HG02938 (cell line): ENCODE data around the gene KIF1B.
"Not testable (repeated sequence)": the region's sequence is repeated elsewhere in the genome, so short reads cannot be mapped to it uniquely, and the experiment has no call there.

Experiments used
- ATAC-seq: cut with Tn5 transposase; IDR thresholded peaks from one replicate; pipeline ENCODE4 v1.9.1; 2021; ENCODE audit warnings: mild to moderate bottlenecking, moderate library complexity; ENCODE audit not compliant: unreplicated experiment

Gene KIF1B

DNA sequence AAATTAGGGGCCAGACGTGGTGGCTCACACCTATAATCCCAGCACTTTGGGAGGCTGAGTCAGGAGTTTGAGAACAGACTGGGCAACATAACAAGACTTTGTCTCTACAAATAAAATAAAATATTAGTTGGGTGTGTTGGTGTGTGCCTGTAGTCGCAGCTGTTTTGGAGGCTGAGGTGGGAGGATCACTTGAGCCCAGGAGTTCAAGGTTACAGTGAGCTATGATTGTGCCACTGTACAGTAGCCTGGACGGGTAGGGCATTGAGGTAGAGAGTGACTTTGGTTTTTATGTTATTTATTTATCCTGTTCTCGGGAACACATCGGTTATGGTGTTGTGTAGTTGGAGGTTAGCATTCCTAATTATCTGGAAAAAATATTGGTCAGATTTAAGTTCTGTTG lies 19.5 kb downstream of the KIF1B start:
- ATAC-seq: no peak

- no peak for ATAC-seq
Measured at GRCh38 chr1:10232163-10232562, 21.8 kb downstream of the KIF1B start.

DNA sequence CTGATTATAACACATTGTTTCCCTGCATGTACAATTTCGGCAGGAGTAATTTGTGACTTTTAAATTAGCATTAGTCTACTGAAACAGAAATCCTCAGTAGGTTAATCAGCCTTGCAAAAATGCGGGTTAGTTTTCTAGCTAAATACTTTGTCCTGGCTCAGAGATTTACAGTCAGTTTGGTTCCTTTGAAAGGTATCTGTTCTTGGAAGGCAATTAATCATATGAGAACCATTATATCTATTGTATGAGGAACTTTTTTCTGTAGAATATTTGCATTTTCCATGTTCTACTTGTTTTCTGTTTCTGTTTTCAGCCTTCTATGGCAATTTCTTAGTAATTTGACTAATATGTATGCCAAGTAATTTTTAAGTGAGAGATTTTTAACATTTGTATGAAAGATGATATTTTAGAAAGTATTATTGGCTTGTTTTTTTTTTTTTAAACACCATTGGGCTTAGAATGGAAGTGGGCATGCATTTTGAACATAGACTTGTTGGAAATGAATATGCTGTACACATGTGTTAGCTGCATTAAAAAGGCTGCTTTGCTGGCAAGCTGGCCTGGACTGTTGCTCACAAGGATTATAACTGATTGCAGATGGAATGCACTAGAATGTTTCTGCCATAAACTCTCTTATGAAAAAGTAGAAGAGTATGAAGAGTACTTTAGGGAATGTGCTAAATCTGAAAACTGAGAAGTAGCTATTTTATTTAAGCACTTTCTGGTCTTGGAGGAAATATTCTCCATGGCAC lies 26.2 kb downstream of the KIF1B start:
- no peak for ATAC-seq

GRCh38 chr1:10237157-10237539 lies 26.8 kb downstream of the KIF1B start:
- no peak for ATAC-seq

- no peak for ATAC-seq
Measured at GRCh38 chr1:10242135-10242534, 31.8 kb downstream of the KIF1B start.

- ATAC-seq: no peak
Measured at GRCh38 chr1:10242811-10243210, 32.4 kb downstream of the KIF1B start.

- no peak for ATAC-seq
Measured at GRCh38 chr1:10245674-10246073, 35.3 kb downstream of the KIF1B start.

GRCh38 chr1:10249808-10250457 lies 39.6 kb downstream of the KIF1B start:
- no peak for ATAC-seq

DNA sequence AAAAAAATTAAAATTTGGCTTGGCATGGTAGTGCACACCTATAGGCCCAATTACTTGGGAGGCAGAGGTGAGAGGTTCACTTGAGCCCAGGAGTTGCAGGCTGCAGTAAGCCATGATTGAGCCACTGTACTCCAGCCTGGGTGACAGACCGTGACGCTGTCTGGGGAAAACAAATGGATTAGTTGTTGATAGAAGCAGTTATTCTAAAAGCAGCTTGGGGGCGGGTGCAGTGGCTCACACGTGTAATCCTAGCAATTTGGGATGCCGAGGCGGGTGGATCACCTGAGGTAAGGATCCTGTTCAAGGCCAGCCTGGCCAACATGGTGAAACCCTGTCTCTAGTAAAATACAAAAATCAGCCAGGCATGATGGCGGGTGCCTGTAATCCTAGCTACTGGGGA lies 40.3 kb downstream of the KIF1B start:
- no peak for ATAC-seq

- ATAC-seq: not testable (repeated sequence)
Measured at GRCh38 chr1:10251325-10252108, 41.1 kb downstream of the KIF1B start.

- ATAC-seq: no peak
Measured at GRCh38 chr1:10252508-10252907, 42.1 kb downstream of the KIF1B start.

DNA sequence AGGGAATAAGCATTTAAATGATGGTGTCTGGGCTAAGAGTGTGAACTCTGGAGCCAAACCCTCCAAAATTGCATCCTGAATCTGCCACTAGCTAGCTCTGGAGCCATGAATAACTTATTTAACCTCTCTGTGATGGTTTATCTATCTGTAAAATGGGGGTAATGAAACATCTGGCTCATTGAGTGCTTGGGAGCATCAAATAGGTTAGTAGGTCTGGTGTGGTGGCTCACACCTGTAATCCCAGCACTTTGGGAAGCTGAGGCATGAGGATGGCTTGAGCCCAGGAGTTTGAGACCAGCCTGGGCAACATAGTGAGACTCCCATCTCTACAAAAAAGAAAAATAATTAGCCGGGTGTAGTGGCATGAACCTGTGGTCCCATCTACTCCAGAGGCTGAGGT lies 42.8 kb downstream of the KIF1B start:
- ATAC-seq: no peak

GRCh38 chr1:10253755-10254154 lies 43.4 kb downstream of the KIF1B start:
- no peak for ATAC-seq

DNA sequence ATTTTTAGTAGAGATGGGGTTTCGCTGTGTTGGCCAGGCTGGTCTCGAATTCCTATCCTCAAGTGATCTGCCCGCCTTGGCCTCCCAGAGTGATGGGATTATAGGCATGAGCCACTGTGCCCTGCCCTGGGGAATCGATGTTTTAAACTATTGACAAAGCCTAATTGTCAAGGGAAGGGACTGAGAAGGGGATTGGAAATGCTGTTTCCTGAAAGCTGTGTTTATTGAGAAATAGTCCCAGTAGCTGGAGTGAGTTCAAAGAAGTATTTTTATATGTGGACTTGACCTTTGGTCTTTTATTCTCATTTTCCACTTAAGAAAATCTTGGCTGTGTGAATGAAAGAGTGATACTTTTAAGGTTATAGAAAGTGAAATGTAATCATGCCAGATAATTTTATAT lies 47.5 kb downstream of the KIF1B start:
- no peak for ATAC-seq

DNA sequence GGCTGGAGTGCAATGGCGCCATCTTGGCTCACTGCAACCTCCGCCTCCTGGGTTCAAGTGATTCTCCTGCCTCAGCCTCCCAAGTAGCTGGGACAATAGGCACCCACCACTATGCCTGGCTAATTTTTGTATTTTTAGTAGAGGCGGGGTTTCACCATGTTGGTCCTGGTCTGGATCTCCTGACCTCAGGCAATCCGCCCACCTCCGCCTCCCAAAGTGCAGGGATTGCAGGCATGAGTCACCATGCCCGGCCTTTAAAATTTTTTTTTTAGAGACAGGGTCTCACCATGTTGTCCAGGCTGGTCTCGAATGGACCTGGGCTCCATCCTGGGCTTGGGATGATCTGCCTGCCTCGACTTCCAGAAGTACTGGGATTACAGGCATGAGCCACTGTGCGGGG lies 49.2 kb downstream of the KIF1B start:
- not testable (repeated sequence) for ATAC-seq

DNA sequence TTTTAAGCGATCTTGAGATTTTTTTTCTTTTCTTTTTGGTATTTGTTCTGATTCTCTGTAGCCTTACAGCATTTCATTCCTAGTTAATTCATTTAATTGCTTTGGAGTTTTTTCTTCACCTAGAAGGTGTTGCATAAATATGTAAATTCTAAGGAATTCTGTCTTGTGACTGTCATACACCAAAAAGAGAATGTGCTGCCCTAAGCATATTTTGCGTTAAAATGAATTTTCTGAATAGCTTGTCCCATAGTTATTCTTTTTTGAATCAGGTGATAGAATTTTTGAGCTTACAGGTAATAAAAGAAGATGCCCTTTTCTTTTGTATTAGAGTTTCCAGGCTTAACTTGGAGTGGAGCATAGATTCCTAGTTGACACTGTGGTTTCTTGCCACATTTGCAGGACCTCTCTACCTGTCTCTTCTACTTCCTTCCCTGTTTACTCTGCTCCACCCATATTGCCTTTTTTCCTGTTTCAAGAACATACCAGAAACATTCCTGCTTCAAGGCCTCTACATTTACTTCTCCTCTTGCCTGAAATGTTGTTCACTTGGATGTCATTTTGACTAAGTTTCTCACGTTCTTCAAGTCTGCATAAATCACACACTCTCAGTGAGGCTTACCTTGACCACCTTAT lies 53.2 kb downstream of the KIF1B start:
- ATAC-seq: no peak

- ATAC-seq: no peak
Measured at GRCh38 chr1:10265027-10265426, 54.7 kb downstream of the KIF1B start.

DNA sequence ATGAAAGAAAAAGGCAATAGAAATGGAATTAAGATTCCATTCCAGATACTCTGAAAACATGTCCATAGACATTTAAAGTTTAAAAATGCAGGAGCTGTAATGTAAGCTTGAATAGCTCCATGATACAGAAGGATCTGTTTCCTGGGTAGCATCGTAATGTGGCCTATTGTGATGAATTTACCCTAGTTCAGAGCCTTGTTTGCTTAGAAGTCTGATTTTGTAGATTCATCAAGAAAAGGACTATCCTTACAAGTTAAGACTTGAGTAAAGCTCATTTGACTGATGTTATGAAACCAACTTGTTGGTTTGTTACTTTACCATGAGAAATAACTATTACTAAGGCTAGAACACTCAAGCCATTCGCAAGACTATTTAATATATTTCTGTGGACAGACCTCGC lies 55.5 kb downstream of the KIF1B start:
- no peak for ATAC-seq

DNA sequence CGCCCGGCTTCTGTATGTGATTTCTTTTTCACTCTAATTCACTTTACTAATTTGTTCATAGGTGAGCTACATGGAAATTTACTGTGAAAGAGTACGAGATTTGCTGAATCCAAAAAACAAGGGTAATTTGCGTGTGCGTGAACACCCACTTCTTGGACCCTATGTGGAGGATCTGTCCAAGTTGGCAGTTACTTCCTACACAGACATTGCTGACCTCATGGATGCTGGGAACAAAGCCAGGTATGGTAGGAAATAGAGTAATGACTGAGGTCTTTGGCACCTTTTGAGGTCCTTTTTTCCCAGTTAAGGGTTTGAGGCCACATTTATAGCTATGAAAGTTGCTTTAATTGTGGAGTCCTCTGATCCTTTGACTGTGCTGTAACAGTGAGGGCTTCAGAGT lies 56.9 kb downstream of the KIF1B start:
- no peak for ATAC-seq

- no peak for ATAC-seq
Measured at GRCh38 chr1:10267921-10268320, 57.6 kb downstream of the KIF1B start.

- no peak for ATAC-seq
Measured at GRCh38 chr1:10271090-10271489, 60.7 kb downstream of the KIF1B start.
